Activated CD4-positive, alpha-beta memory T cell treated with anti-CD3 and anti-CD28 coated beads for 36 hours (primary cell): ENCODE results near the gene MAD1L1. TPM values are rescaled to one million over a fixed set of nuclear protein-coding genes. Genes with fewer than 3 reads are reported as not detected.
"Not testable (repeated sequence)": the region's sequence is repeated elsewhere in the genome, so short reads cannot be mapped to it uniquely, and the experiment has no call there.

Experiments
- CTCF ChIA-PET: fragments of 350-600 bp; sonication (Branson Sonifier 250); formaldehyde crosslinking; loops from one replicate; lab custom pipeline; 2021; ENCODE audit warnings: antibody characterized with exemption, inconsistent platforms; lab: Charles Lee
- POLR2A ChIA-PET: fragments of 350-600 bp; sonication (Branson Sonifier 250); formaldehyde crosslinking; loops from one replicate; lab custom pipeline; 2021; ENCODE audit warnings: antibody characterized with exemption; lab: Charles Lee
- DNase-seq: peaks from one replicate; pipeline ENCODE4 v3.0.0-alpha.2; 2020
- H3K27ac Mint-ChIP-seq: one replicate; pipeline ENCODE4 v1.8.0; 2021; ENCODE audit warnings: mixed read lengths
- H3K27me3 Mint-ChIP-seq: one replicate; pipeline ENCODE4 v1.8.0; 2021; ENCODE audit warnings: mixed read lengths
- H3K36me3 Mint-ChIP-seq: one replicate; pipeline ENCODE4 v1.8.0; 2021; ENCODE audit warnings: mixed read lengths
- H3K4me1 Mint-ChIP-seq: one replicate; pipeline ENCODE4 v1.8.0; 2021; ENCODE audit warnings: low read depth, mixed read lengths
- H3K4me3 Mint-ChIP-seq: one replicate; pipeline ENCODE4 v1.8.0; 2021; ENCODE audit warnings: mild to moderate bottlenecking, mixed read lengths
- H3K9me3 Mint-ChIP-seq: one replicate; pipeline ENCODE4 v1.8.0; 2021; ENCODE audit warnings: mixed read lengths
- intact Hi-C: fragments of 100-400 bp; cut with micrococcal nuclease; formaldehyde crosslinking; loops from one replicate; pipeline ENCODE4 v1.15.1; 2023
- total RNA-seq, 2 experiments: library from RNA; stranded (reverse); gene quantifications; one replicate each; pipeline ENCODE4 v1.2.3, GENCODE V29; 2021

The MAD1L1 gene
- total RNA-seq, 2 experiments from 2014 or later, result 44.4 to 47.8 TPM

DNA sequence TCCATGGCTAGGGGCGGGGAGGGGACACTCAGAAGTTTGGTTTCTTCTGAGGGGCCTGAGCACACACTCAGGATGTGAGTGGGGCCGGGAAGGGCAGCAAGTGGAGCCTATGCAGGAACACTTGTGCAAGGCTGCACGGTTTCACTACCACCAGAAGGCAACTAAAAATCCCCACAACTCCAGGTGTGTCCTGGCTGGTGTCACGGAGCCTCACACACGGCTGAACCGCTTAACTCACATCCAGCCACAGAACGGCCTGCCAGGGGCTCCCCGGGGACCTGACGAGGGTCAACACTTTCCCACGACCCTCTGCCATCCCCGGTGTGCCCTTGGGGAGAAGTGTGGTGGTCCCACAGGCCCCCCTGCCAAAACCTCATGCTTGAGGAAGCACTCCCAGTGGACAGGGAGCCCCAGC, 388.8 kb downstream of the MAD1L1 start:
- ChIA-PET CTCF (no interaction called here), POLR2A (no interaction called here)
- Mint-ChIP-seq H3K4me3 (no peak overlapping the region), H3K9me3 (no peaks in the 10 kb centered on the region), H3K27ac (no peak overlapping the region), H3K27me3 (no peaks in the 10 kb centered on the region), H3K36me3 (peaks cover 3% of the 10 kb centered on the region), H3K4me1 (no peaks in the 10 kb centered on the region)
- intact Hi-C loops, result no loop called here
- DNase-seq, result no peak

GRCh38 chr7:1843271-1843861, 389.4 kb downstream of the MAD1L1 start:
- Mint-ChIP-seq H3K9me3 (no peaks in the 10 kb centered on the region), H3K4me3 (no peak overlapping the region), H3K36me3 (peaks cover 3% of the 10 kb centered on the region), H3K27ac (no peak overlapping the region), H3K27me3 (no peaks in the 10 kb centered on the region), H3K4me1 (no peaks in the 10 kb centered on the region)
- intact Hi-C loops, result no loop called here
- no peak for DNase-seq
- ChIA-PET CTCF (no interaction called here), POLR2A (no interaction called here)

DNA sequence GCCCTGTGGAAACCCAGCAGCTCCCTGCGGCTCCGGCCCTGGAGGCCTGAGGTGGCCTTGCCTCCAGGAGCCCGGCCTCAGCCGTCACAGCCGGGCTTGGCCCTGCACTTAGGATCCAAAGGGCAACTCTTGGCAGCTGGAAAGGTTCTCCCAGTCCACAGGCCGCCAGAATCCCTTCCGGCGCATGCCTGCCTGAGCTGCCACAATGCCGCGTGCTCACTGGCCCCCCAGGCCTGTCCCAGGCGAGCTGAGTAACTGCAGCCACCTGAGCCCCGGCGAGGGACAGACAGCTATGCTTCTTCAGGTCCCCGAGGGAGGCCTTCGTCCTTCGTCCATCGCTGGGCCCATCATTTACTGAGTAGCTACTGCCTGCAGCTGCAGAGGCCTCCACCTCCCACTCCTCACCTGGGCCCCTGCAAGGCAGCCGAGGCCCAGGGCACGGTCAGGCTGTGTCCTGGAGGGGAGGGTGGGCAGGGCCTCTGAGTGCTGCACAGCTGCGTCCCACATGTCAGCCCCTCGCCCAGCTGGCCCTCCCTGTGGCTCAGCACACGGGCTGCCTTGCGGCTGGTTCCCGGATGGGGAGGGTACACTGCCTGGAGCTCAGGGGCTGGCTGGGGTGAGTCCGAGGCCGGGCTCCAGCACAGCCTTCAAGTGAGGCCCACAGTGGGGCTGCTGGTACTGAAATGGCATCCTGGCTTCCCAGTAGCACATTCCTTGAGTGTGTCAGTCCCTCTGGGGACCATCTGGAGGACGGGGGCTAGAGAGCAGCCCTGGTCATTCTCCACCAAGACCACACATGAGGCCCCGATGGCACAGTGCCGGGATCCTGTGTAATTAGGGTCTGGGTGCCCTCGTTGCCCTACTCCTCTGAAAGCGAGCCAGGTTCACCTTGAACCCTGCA, 390.2 kb downstream of the MAD1L1 start:
- Mint-ChIP-seq H3K9me3 (no peaks in the 10 kb centered on the region), H3K27me3 (no peaks in the 10 kb centered on the region), H3K27ac (no peak overlapping the region), H3K4me3 (no peak overlapping the region), H3K4me1 (no peaks in the 10 kb centered on the region), H3K36me3 (peaks cover 10% of the 10 kb centered on the region)
- CTCF ChIA-PET, result no interaction called here
- intact Hi-C loops, result no loop called here
- POLR2A ChIA-PET, result no interaction called here
- no peak for DNase-seq

DNA sequence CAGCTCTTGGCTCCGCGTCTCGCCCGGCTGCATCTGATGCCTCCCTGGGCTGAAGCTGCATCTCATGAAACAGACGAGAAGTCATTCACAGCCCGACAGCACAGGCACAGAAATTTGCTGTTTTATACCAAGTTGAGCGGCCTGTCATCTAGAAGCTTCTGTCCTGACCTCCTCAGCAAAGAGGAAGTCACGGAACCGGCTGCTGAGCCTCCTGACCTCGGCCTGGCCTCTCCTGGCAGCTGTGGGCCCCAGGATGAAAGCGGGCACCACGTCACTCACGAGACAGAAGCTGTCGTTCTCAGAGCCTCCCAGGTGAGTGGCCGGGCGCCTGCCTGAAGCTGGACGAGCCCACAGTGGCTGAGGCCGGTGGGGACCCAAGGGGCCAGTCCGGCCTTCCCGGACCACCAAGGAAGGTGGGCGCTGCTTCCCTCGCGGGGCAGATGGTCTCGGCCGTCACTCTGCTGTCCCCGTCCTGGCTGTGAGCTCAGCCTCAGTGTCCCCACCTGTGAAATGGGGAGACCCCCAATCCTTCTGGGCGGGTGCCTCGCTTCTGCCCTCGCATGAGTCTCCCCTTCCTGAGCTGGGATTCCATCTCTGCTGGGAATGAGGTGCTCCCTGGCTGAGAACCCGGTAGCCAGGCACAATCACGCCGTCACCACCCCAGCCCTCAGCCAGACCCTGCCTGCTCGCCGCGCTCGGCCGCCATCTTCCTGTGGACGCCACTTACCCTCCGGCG, 391.3 kb downstream of the MAD1L1 start:
- POLR2A ChIA-PET, CTCF ChIA-PET, DNase-seq: not testable (repeated sequence)

DNA sequence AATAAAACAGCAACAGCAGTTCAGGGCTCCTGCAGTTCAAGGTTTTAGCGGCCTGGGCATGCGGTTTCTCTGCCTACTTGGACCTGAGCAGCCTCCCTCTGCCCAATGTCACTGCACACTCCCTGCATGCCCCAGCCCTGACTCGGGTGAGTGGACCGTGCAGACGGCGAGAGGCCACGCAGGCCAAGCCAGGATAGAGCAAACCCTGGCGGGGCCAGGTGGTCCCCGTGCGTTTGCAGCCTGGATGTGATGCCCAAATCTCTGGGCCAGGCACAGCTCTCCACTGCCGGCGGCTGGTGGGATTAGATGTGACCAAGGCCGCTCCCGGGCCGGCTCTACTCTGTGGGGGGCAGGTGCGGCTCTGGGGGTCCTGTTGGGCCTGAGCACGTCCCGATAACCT, 392.0 kb downstream of the MAD1L1 start:
- H3K27me3 Mint-ChIP-seq, H3K4me1 Mint-ChIP-seq, H3K9me3 Mint-ChIP-seq, CTCF ChIA-PET, intact Hi-C loops, POLR2A ChIA-PET, DNase-seq, H3K4me3 Mint-ChIP-seq, H3K27ac Mint-ChIP-seq: not testable (repeated sequence)
- peaks cover 21% of the 10 kb centered on the region for H3K36me3 Mint-ChIP-seq

More for the DNA sequence above, 391.3 kb downstream of the MAD1L1 start:
- H3K27me3 Mint-ChIP-seq, H3K4me3 Mint-ChIP-seq, intact Hi-C loops, H3K9me3 Mint-ChIP-seq, H3K4me1 Mint-ChIP-seq, H3K27ac Mint-ChIP-seq: not testable (repeated sequence)
- peaks cover 18% of the 10 kb centered on the region for H3K36me3 Mint-ChIP-seq

GRCh38 chr7:1839701-1840100, 393.0 kb downstream of the MAD1L1 start:
- ChIA-PET POLR2A (no interaction called here), CTCF (no interaction called here)
- Mint-ChIP-seq H3K36me3 (peaks cover 22% of the 10 kb centered on the region), H3K4me3 (no peak overlapping the region), H3K9me3 (peaks cover 15% of the 10 kb centered on the region), H3K4me1 (no peaks in the 10 kb centered on the region), H3K27me3 (no peaks in the 10 kb centered on the region), H3K27ac (no peak overlapping the region)
- no peak for DNase-seq
- intact Hi-C loops, result no loop called here

- H3K27me3 Mint-ChIP-seq, DNase-seq, CTCF ChIA-PET, intact Hi-C loops, H3K27ac Mint-ChIP-seq, H3K4me3 Mint-ChIP-seq, H3K4me1 Mint-ChIP-seq, POLR2A ChIA-PET: not testable (repeated sequence)
- Mint-ChIP-seq H3K9me3 (peaks cover 19% of the 10 kb centered on the region), H3K36me3 (peaks cover 26% of the 10 kb centered on the region)
These were observed 393.7 kb downstream of the MAD1L1 start for GRCh38 chr7:1838911-1839531.

GRCh38 chr7:1838544-1838872, 394.2 kb downstream of the MAD1L1 start:
- H3K4me1 Mint-ChIP-seq, POLR2A ChIA-PET, CTCF ChIA-PET, DNase-seq, H3K27me3 Mint-ChIP-seq, H3K4me3 Mint-ChIP-seq, intact Hi-C loops, H3K27ac Mint-ChIP-seq: not testable (repeated sequence)
- Mint-ChIP-seq H3K36me3 (peaks cover 26% of the 10 kb centered on the region), H3K9me3 (peaks cover 21% of the 10 kb centered on the region)

DNA sequence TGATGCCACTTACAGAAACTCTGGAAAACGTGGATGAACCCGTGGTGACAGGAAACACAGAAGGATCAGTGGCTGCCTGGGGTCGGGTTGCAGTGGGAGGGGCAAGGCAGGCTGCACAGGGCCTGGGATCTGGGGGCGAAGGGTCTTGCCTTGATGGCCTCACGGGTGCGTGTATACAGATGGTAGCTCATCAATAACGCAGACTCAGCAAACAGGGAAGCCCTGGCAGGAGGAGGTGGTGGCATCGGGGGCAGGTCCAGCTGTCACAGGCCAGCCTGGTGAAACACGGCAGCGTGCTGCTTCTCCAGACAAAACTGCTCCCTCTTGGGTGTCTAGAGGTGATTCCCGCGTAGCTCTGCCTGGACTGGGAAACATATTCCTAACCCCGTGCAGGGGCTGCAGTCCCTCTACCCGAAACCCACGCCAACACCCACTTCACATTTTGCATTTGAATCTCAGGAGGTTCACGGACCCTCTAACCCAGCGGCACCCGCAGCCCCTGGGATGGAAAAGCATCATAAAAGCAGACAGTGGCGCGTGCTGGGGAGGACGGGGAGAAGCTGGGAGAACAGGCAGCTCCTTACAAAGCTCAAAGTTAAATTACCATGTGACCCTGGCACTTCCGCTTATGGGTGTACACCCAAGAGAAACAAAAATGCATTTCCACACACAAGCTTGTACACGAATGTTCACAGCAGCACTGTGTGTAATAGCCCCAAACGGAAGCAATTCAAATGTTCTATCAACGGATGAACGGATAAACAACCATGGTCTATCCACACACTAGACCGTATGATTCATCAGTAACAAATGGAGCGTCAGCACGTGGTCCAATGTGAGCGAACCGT, 394.8 kb downstream of the MAD1L1 start:
- H3K4me1 Mint-ChIP-seq, intact Hi-C loops, H3K27me3 Mint-ChIP-seq, POLR2A ChIA-PET, DNase-seq, H3K4me3 Mint-ChIP-seq, H3K27ac Mint-ChIP-seq, CTCF ChIA-PET: not testable (repeated sequence)
- Mint-ChIP-seq H3K36me3 (peaks cover 31% of the 10 kb centered on the region), H3K9me3 (peaks cover 22% of the 10 kb centered on the region)

DNA sequence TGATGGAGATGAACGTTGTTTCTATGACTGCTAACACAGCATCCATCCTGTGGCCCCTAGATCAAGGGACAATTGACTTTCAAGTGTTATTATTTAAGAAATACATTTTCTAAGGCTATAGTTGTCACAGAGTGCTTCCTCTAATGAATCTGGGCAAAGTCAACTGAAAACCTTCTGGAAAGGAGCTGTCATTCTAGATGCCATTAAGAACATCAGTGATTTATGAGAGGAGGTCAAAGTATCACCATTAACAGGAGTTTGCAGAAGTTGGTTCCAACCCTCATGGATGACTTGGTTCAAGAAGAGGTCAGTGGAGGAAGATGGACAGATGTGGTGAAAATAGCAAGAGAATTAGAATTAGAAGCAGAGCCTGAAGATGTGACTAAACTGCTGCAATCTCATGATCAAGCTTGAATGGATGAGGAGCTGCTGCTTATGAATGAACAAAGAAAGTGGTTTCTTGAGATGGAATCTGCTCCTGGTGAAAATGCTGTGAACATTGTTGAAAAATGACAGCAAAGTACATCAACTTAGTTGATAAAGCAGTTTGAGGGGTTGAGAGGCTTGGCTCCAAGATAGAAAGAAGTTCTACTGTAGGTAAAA, 400.7 kb downstream of the MAD1L1 start:
- H3K4me3 Mint-ChIP-seq, DNase-seq, H3K27ac Mint-ChIP-seq, H3K27me3 Mint-ChIP-seq, intact Hi-C loops, POLR2A ChIA-PET, H3K4me1 Mint-ChIP-seq, CTCF ChIA-PET: not testable (repeated sequence)
- H3K36me3 Mint-ChIP-seq, result peaks cover 37% of the 10 kb centered on the region
- H3K9me3 Mint-ChIP-seq, result peaks cover 36% of the 10 kb centered on the region

- POLR2A ChIA-PET, intact Hi-C loops, H3K4me3 Mint-ChIP-seq, H3K27ac Mint-ChIP-seq, H3K4me1 Mint-ChIP-seq, H3K27me3 Mint-ChIP-seq, DNase-seq, CTCF ChIA-PET: not testable (repeated sequence)
- Mint-ChIP-seq H3K9me3 (peaks cover 32% of the 10 kb centered on the region), H3K36me3 (peaks cover 35% of the 10 kb centered on the region)
These were observed 401.3 kb downstream of the MAD1L1 start for GRCh38 chr7:1831471-1831870.
